Panc1 (cell line): ENCODE results near the gene LRMDA. TPM values are rescaled to one million over a fixed set of nuclear protein-coding genes. Genes with fewer than 3 reads are reported as not detected.

Experiments used
- ATAC-seq: fragments of 200-7000 bp; cut with Tn5 transposase; 2 replicates; pipeline ENCODE4 v1.9.1; 2020; ENCODE audit warnings: mild to moderate bottlenecking, moderate library complexity
- BruUV-seq: library from RNA; stranded (reverse); fragments of 400-500 nt; replicated peaks from 2 replicates; lab custom pipeline; 2021; lab: Mats Ljungman, UMichigan
- CTCF ChIA-PET: fragments of 300-600 bp; sonication (Branson Sonifier 250); formaldehyde crosslinking; loops from one replicate; lab custom pipeline; 2022; ENCODE audit warnings: antibody characterized with exemption; lab: Charles Lee
- POLR2A ChIA-PET: fragments of 300-600 bp; sonication (Branson Sonifier 250); formaldehyde crosslinking; loops from one replicate; lab custom pipeline; 2022; ENCODE audit warnings: antibody characterized with exemption; lab: Charles Lee
- DNase-seq: peaks from one replicate; pipeline ENCODE4 v3.0.0-alpha.2; 2010; ENCODE audit warnings: low read depth, low spot score
- H3K27ac ChIP-seq: 2 replicates; pipeline ENCODE4 v1.5.1; 2011; ENCODE audit warnings: mild to moderate bottlenecking, low read length, inconsistent platforms
- H3K27me3 ChIP-seq: fragments of 200-500 bp; sonication (Bioruptor generic); 2 replicates; pipeline ENCODE4 v1.6.0; 2014; ENCODE audit warnings: low read length, inconsistent platforms; ENCODE audit not compliant: control insufficient read depth, insufficient read depth
- H3K36me3 ChIP-seq: fragments of 200-500 bp; sonication (Bioruptor generic); 2 replicates; pipeline ENCODE4 v1.5.1; 2014; ENCODE audit warnings: inconsistent platforms, mild to moderate bottlenecking, low read length, moderate library complexity; ENCODE audit not compliant: control insufficient read depth, insufficient read depth
- H3K4me1 ChIP-seq: 2 replicates; pipeline ENCODE4 v1.5.1; 2011; ENCODE audit warnings: inconsistent platforms, mild to moderate bottlenecking, low read length, moderate library complexity; ENCODE audit not compliant: control insufficient read depth, insufficient read depth
- H3K4me3 ChIP-seq, 2 experiments: 2 replicates each; pipeline ENCODE4 v1.5.1; 2011 to 2012; ENCODE audit warnings: low read depth in 2 of 2, low read length in 2 of 2, mild to moderate bottlenecking in 2 of 2, inconsistent platforms in 1 of 2, moderate library complexity in 1 of 2
- H3K9me3 ChIP-seq: fragments of 200-500 bp; sonication (Bioruptor generic); 2 replicates; pipeline ENCODE4 v1.5.1; 2014; ENCODE audit warnings: low read depth, mild to moderate bottlenecking, inconsistent platforms, low read length, moderate library complexity; ENCODE audit not compliant: control insufficient read depth, insufficient read depth
- POLR2AphosphoS5 ChIP-seq: IDR thresholded peaks from 2 replicates; pipeline ENCODE4 v1.6.1; 2012; ENCODE audit warnings: mild to moderate bottlenecking, low read depth, low read length, moderate library complexity
- SIN3A ChIP-seq: IDR thresholded peaks from 2 replicates; pipeline ENCODE4 v1.6.1; 2012; ENCODE audit warnings: low read depth, mild to moderate bottlenecking, low read length, moderate library complexity, borderline replicate concordance; ENCODE audit not compliant: insufficient read depth
- TCF7L2 ChIP-seq: IDR thresholded peaks from 2 replicates; pipeline ENCODE4 v1.6.1; 2011; ENCODE audit warnings: mild to moderate bottlenecking, low read depth, low read length, inconsistent platforms
- in situ Hi-C: cut with HindIII; loops from 2 replicates; pipeline ENCODE4 v1.10.0; 2016; ENCODE audit warnings: low sequenced_read_pairs, low pct_unique_long_range_greater_than_20kb
- intact Hi-C: fragments of 100-400 bp; cut with micrococcal nuclease; formaldehyde crosslinking; loops from one replicate; pipeline ENCODE4 v1.10.0; 2022; ENCODE audit not compliant: unreplicated experiment
- total RNA-seq: library from RNA; stranded (reverse); gene quantifications from one replicate; pipeline ENCODE4 v1.2.1, GENCODE V29; 2021; ENCODE audit not compliant: unreplicated experiment
- TF ChIP-seq, protein P1 (sequence below): fragments of 450-650 bp; IDR thresholded peaks from 2 replicates; pipeline ENCODE4 v1.5.1; 2017; ENCODE audit warnings: mild to moderate bottlenecking
- TF ChIP-seq, protein P2 (sequence below), 2 experiments: IDR thresholded peaks; 2 replicates each; pipeline ENCODE4 v1.6.1; 2011 to 2012; ENCODE audit warnings: low read depth in 2 of 2, control low read depth in 1 of 2, low read length in 1 of 2, mild to moderate bottlenecking in 1 of 2, moderate library complexity in 1 of 2; ENCODE audit not compliant: insufficient read depth in 1 of 2

LRMDA gene
- total RNA-seq, 1 experiment from 2014 or later = 1.2 TPM

DNA sequence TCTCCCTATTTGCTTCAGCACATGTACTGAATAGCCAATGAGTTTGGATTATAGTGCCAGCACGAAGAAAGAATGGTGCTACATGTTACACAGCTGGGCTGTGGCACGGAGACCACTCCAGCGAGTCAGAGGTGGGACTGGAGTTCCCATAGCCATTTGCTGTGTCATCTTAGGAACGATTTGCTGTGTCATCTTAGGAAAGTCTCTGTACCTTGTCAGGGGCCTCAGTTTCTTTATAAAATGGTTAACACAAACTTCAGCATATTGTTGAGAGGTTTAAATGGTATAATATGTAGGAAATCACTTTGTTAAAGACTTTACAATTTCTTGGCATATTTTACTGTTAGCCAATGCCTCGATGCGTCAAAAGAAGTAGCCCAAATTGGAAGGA lies 609.4 kb downstream of the LRMDA start:
- Histone ChIP-seq H3K27me3 (peaks cover 2% of the 10 kb centered on the region; the same call in 1 of the 2 replicates), H3K27ac (no peak overlapping the region), H3K36me3 (no peaks in the 10 kb centered on the region), H3K4me3 (no peak overlapping the region), H3K4me1 (no peaks in the 10 kb centered on the region), H3K9me3 (peaks cover 5% of the 10 kb centered on the region; the same call in 1 of the 2 replicates)
- ChIA-PET CTCF (no interaction called here), POLR2A (no interaction called here)
- TF ChIP-seq, protein P1, sequence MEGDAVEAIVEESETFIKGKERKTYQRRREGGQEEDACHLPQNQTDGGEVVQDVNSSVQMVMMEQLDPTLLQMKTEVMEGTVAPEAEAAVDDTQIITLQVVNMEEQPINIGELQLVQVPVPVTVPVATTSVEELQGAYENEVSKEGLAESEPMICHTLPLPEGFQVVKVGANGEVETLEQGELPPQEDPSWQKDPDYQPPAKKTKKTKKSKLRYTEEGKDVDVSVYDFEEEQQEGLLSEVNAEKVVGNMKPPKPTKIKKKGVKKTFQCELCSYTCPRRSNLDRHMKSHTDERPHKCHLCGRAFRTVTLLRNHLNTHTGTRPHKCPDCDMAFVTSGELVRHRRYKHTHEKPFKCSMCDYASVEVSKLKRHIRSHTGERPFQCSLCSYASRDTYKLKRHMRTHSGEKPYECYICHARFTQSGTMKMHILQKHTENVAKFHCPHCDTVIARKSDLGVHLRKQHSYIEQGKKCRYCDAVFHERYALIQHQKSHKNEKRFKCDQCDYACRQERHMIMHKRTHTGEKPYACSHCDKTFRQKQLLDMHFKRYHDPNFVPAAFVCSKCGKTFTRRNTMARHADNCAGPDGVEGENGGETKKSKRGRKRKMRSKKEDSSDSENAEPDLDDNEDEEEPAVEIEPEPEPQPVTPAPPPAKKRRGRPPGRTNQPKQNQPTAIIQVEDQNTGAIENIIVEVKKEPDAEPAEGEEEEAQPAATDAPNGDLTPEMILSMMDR = no peak
- TF ChIP-seq, protein P2, sequence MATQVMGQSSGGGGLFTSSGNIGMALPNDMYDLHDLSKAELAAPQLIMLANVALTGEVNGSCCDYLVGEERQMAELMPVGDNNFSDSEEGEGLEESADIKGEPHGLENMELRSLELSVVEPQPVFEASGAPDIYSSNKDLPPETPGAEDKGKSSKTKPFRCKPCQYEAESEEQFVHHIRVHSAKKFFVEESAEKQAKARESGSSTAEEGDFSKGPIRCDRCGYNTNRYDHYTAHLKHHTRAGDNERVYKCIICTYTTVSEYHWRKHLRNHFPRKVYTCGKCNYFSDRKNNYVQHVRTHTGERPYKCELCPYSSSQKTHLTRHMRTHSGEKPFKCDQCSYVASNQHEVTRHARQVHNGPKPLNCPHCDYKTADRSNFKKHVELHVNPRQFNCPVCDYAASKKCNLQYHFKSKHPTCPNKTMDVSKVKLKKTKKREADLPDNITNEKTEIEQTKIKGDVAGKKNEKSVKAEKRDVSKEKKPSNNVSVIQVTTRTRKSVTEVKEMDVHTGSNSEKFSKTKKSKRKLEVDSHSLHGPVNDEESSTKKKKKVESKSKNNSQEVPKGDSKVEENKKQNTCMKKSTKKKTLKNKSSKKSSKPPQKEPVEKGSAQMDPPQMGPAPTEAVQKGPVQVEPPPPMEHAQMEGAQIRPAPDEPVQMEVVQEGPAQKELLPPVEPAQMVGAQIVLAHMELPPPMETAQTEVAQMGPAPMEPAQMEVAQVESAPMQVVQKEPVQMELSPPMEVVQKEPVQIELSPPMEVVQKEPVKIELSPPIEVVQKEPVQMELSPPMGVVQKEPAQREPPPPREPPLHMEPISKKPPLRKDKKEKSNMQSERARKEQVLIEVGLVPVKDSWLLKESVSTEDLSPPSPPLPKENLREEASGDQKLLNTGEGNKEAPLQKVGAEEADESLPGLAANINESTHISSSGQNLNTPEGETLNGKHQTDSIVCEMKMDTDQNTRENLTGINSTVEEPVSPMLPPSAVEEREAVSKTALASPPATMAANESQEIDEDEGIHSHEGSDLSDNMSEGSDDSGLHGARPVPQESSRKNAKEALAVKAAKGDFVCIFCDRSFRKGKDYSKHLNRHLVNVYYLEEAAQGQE (IDR thresholded peaks at IDR 0.05; ENCODE audit: insufficient read depth in 1 of 2, low read depth in 2 of 2, low read length in 1 of 2) = no peak
- TF ChIP-seq POLR2AphosphoS5 = no peak
- TF ChIP-seq TCF7L2 = no peak
- no peak for TF ChIP-seq SIN3A
- intact Hi-C loops (no loop called here), in situ Hi-C loops (no loop called here)
- ATAC-seq = no peak
- no peak for DNase-seq
- no TSS peak for BruUV-seq

DNA sequence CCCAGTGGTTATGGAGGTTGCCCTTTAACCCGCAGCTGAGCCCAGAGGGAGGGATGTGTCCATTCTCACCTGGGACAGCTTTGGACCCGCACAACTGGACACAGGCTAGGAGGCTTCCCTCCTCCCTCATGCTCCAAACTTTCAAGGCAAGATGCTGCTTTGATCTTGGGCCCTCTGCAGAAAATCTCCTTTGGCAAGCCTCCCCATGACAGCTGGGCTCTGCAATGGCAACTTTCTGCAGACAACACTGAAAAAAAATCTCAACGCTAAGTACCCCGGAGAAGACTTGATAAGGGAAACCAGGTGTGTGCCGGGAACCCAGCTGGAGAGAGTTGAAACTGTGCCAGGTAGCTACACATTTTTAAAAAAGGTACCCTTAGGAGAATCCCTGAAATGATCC lies 610.1 kb downstream of the LRMDA start:
- Histone ChIP-seq H3K36me3 (no peaks in the 10 kb centered on the region), H3K27ac (no peak overlapping the region), H3K4me1 (no peaks in the 10 kb centered on the region), H3K27me3 (peaks cover 2% of the 10 kb centered on the region; the same call in 1 of the 2 replicates), H3K4me3 (no peak overlapping the region), H3K9me3 (peaks cover 5% of the 10 kb centered on the region; the same call in 1 of the 2 replicates)
- TF ChIP-seq, protein P2 (IDR thresholded peaks at IDR 0.05; ENCODE audit: insufficient read depth in 1 of 2, low read depth in 2 of 2, low read length in 1 of 2) = no peak
- TF ChIP-seq, protein P1 = no peak
- no peak for TF ChIP-seq TCF7L2
- no peak for TF ChIP-seq SIN3A
- TF ChIP-seq POLR2AphosphoS5 = no peak
- intact Hi-C loops = no loop called here
- in situ Hi-C loops = no loop called here
- DNase-seq = no peak
- no peak for ATAC-seq
- BruUV-seq = no TSS peak
- CTCF ChIA-PET = no interaction called here
- POLR2A ChIA-PET = no interaction called here
